BLaER1 treated with 17β-estradiol and CSF1 and Interleukin-3, amounts not matched to agents 10 nM and 100 nM (cell line): ENCODE data around the gene SPOCK1.

Experiments used
- H3K27ac ChIP-seq, 11 experiments: shearing (Covaris generic); formaldehyde crosslinking; 2 replicates each; pipeline ENCODE4 v1.8.1; 2022
- H3K27me3 ChIP-seq, 11 experiments: shearing (Covaris generic); formaldehyde crosslinking; 2 replicates each; pipeline ENCODE4 v1.8.1; 2022
- H3K36me3 ChIP-seq, 11 experiments: shearing (Covaris generic); formaldehyde crosslinking; 2 replicates each; pipeline ENCODE4 v1.8.1; 2022
- H3K4me1 ChIP-seq, 10 experiments: shearing (Covaris generic); formaldehyde crosslinking; 2 replicates each; pipeline ENCODE4 v1.8.1; 2022
- H3K4me2 ChIP-seq, 11 experiments: shearing (Covaris generic); formaldehyde crosslinking; 2 replicates each; pipeline ENCODE4 v1.8.1; 2022
- H3K4me3 ChIP-seq, 10 experiments: shearing (Covaris generic); formaldehyde crosslinking; 2 replicates each; pipeline ENCODE4 v1.8.1; 2022
- H3K9ac ChIP-seq, 11 experiments: shearing (Covaris generic); formaldehyde crosslinking; 2 replicates each; pipeline ENCODE4 v1.8.1; 2022
- H3K9me3 ChIP-seq, 11 experiments: shearing (Covaris generic); formaldehyde crosslinking; replicated peaks in 1 of 11; 2 replicates each; pipeline ENCODE4 v1.8.1; 2022
- H4K20me1 ChIP-seq, 11 experiments: shearing (Covaris generic); formaldehyde crosslinking; 2 replicates each; pipeline ENCODE4 v1.8.1; 2022
- Cebpa-rat ChIP-seq, 11 experiments: shearing (Covaris generic); IDR thresholded peaks; 2 replicates each; pipeline ENCODE4 v1.8.1; 2022

The SPOCK1 gene

DNA sequence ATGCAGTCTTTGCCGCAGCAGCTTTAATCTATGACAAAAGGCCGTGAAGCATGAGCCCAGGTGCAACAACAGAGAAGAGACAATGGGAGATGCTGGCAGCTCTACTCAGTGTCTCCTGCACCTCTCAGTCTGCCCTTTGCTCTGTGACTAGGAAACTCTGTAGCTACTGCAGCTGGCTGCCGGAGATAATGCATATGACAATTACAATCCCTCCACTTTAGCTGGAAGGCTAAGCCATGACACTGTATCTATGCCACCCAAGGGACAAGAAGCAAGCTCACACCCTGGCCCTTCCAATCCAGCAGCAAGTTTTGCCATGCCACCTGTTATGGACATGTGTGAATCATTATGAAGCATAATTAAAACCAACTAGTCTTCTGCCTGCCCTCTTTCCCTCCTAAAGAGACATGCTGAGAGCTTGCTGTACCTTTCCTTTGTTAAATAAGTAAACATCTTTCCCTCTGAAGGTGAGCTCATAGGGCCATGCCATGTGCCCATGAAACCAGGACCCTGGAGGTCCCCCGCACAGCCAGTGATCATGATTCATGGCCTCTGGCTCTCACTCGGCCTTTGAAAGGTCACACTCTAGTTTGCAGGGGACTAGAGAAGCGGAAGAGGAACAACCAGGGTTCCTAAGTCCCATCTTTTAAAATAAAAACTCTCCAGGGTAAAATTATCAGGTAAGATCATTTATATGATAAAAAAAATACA is 219.4 kb downstream of the SPOCK1 start:
- no peak overlapping the region for H3K4me2 ChIP-seq
- no peaks in the 10 kb centered on the region for H3K9me3 ChIP-seq
- no peak overlapping the region for H3K4me3 ChIP-seq
- no peaks in the 10 kb centered on the region for H3K36me3 ChIP-seq
- no peak for TF ChIP-seq Cebpa-rat (IDR thresholded peaks at IDR 0.05)
- H3K9ac ChIP-seq: no peak overlapping the region
- no peaks in the 10 kb centered on the region for H3K4me1 ChIP-seq
- H4K20me1 ChIP-seq: no peaks in the 10 kb centered on the region
- H3K27ac ChIP-seq: no peak overlapping the region
- H3K27me3 ChIP-seq: no peaks in the 10 kb centered on the region

DNA sequence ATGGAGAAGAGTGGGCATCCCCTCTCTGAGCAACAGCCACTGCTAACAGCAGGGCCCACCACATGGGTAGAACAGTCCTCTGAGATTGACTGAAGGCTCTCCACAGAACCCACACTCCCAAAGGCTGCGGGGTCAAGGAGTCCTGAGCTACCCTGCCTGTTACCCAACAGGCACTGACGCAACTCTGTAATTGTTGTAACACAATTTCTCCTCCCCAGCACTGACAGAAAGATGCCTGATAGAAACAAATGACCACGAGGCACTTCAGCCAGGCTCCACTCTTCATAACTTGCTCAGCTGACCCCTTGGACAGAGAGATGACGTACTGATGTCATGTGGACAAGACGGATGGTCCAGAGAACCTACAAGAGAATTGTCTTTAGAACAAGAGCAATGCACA is 220.7 kb downstream of the SPOCK1 start:
- no peak for TF ChIP-seq Cebpa-rat (IDR thresholded peaks at IDR 0.05)
- no peaks in the 10 kb centered on the region for H3K9me3 ChIP-seq
- H3K27me3 ChIP-seq: no peaks in the 10 kb centered on the region
- H4K20me1 ChIP-seq: no peaks in the 10 kb centered on the region
- no peaks in the 10 kb centered on the region for H3K4me1 ChIP-seq
- H3K36me3 ChIP-seq: no peaks in the 10 kb centered on the region
- H3K4me3 ChIP-seq: no peak overlapping the region
- H3K4me2 ChIP-seq: no peak overlapping the region
- H3K27ac ChIP-seq: no peak overlapping the region
- H3K9ac ChIP-seq: no peak overlapping the region

DNA sequence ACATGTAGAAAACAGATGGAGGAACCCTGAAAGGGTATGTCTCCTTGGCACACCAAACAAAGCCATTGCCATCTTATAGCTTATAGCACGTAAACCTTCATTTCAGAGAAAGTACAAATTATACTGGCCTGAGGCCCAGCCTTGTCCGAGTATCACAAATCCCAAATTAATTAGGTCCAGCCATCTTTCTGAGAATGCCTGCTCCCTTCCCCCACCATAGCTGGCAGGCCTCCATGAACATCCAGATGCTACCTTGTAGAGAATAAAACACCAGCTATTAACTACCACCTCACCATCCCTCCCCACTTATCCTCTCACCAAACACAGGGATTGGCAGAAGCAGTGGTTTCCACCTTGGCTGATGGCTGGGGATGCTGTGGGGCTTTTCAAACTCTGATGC is 224.0 kb downstream of the SPOCK1 start:
- no peaks in the 10 kb centered on the region for H4K20me1 ChIP-seq
- H3K4me2 ChIP-seq: no peak overlapping the region
- no peak overlapping the region for H3K27ac ChIP-seq
- no peaks in the 10 kb centered on the region for H3K9me3 ChIP-seq
- no peak overlapping the region for H3K4me3 ChIP-seq
- no peaks in the 10 kb centered on the region for H3K4me1 ChIP-seq
- H3K36me3 ChIP-seq: no peaks in the 10 kb centered on the region
- H3K27me3 ChIP-seq: no peaks in the 10 kb centered on the region
- H3K9ac ChIP-seq: no peak overlapping the region
- TF ChIP-seq Cebpa-rat (IDR thresholded peaks at IDR 0.05): no peak

DNA sequence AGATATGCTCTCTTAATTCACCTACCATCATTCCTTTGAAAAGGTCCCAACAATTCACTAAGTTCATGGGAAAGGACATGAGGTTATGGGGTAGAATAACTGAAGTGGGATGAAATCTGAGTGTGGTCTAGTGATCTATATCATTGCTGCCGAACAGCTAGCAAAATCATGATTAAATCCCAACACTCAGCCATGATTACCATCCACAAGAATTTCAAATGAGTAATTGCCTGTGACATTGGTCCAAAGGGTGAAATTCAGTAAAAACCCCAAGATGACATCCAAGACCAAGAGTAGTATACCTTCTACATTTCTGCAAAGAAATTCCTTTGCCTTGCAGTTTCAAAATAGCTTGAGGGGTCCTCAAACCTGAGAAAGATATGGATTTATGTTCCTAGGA is 225.6 kb downstream of the SPOCK1 start:
- Histone ChIP-seq H3K27me3 (no peaks in the 10 kb centered on the region), H3K27ac (no peak overlapping the region), H3K9me3 (no peaks in the 10 kb centered on the region), H4K20me1 (no peaks in the 10 kb centered on the region), H3K4me3 (no peak overlapping the region), H3K9ac (no peak overlapping the region), H3K4me2 (no peak overlapping the region), H3K4me1 (no peaks in the 10 kb centered on the region), H3K36me3 (no peaks in the 10 kb centered on the region)
- TF ChIP-seq Cebpa-rat (IDR thresholded peaks at IDR 0.05): no peak

DNA sequence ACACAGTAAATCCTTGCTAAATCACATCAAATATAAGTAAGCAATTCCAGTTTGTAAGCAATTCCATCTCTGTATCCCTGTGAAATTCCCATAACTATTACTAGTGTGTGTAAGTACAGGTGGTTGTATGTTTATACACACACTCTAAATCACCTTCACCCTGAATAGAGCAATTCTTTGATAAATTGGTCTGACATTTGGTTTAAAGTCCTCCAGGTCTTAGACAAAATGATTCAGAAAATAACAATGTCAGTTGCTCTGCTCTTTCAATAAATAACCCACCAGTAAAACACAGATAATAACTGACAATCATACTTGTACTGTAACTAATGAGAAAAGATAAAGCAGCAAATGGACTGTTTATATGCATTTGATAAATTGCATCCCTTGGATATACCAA is 226.3 kb downstream of the SPOCK1 start:
- Histone ChIP-seq H3K4me1 (no peaks in the 10 kb centered on the region), H3K9me3 (no peaks in the 10 kb centered on the region), H3K27me3 (no peaks in the 10 kb centered on the region), H3K4me2 (no peak overlapping the region), H3K4me3 (no peak overlapping the region), H3K36me3 (no peaks in the 10 kb centered on the region), H3K27ac (no peak overlapping the region), H3K9ac (no peak overlapping the region), H4K20me1 (no peaks in the 10 kb centered on the region)
- no peak for TF ChIP-seq Cebpa-rat (IDR thresholded peaks at IDR 0.05)

DNA sequence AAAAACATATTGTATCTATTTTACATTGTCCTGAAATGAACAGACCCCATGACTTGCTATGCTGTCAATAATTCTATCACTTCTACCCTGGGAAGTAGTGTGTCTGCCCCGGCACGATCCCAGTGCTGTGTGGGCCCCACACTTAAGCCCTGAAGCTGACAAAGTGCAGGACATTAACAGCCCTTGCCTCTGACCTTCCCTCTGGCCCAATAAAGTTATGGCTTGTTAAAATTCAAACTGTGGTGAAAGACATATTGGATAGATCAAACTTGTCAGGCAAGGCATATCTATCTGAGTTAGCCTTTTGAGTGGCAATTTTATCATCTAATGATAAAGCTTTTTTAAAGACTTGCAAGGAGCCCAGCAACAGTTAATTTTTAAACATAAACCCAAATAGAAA is 229.2 kb downstream of the SPOCK1 start:
- Histone ChIP-seq H3K4me1 (no peaks in the 10 kb centered on the region), H3K4me3 (no peak overlapping the region), H3K4me2 (no peak overlapping the region), H3K27me3 (no peaks in the 10 kb centered on the region), H4K20me1 (no peaks in the 10 kb centered on the region), H3K9ac (no peak overlapping the region), H3K27ac (no peak overlapping the region), H3K9me3 (no peaks in the 10 kb centered on the region), H3K36me3 (no peaks in the 10 kb centered on the region)
- no peak for TF ChIP-seq Cebpa-rat (IDR thresholded peaks at IDR 0.05)

DNA sequence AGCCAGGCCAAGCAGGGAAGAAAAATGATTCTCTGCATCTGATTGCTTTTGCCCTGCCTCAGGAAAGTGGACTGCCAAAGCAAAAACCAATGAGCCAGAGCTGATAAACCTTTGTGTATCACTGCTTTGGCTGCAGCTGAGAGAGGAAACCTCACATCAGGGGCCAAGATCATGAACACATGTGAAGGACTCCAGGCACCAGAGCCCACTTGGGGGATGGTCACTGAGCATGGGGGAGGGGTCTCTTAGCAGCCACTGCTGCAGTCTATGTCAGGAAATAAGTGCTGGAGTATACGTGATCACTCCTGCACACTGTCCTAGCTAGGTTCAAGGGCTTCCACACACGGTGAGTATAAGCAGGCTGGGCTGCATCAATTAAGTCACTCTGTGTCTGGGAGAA is 229.9 kb downstream of the SPOCK1 start:
- no peak overlapping the region for H3K4me3 ChIP-seq
- no peaks in the 10 kb centered on the region for H3K9me3 ChIP-seq
- no peaks in the 10 kb centered on the region for H3K4me1 ChIP-seq
- H3K4me2 ChIP-seq: no peak overlapping the region
- no peaks in the 10 kb centered on the region for H4K20me1 ChIP-seq
- no peaks in the 10 kb centered on the region for H3K36me3 ChIP-seq
- no peak for TF ChIP-seq Cebpa-rat (IDR thresholded peaks at IDR 0.05)
- no peak overlapping the region for H3K27ac ChIP-seq
- H3K9ac ChIP-seq: no peak overlapping the region
- no peaks in the 10 kb centered on the region for H3K27me3 ChIP-seq

DNA sequence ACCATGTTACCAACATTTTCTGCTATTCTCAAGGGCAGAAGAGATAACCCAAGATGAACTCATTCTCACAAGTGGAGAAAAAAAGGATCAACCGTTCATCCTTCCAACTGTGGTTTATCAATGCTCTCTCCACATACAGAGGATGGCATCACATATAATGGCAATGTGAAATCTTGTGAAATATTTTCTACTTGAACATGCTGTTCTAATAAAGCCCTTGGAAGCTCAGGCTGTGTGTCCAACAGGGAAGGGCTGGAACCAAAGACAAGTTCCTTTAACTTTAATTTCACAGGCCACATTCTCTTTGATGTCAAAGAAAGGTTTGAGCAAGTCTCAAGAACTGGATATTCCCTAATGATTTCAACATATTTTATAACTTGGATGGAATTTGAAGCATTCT is 230.5 kb downstream of the SPOCK1 start:
- H4K20me1 ChIP-seq: no peaks in the 10 kb centered on the region
- no peaks in the 10 kb centered on the region for H3K4me1 ChIP-seq
- H3K27ac ChIP-seq: no peak overlapping the region
- TF ChIP-seq Cebpa-rat (IDR thresholded peaks at IDR 0.05): no peak
- no peak overlapping the region for H3K4me3 ChIP-seq
- H3K36me3 ChIP-seq: no peaks in the 10 kb centered on the region
- H3K9ac ChIP-seq: no peak overlapping the region
- H3K9me3 ChIP-seq: no peaks in the 10 kb centered on the region
- H3K4me2 ChIP-seq: no peak overlapping the region
- H3K27me3 ChIP-seq: no peaks in the 10 kb centered on the region

DNA sequence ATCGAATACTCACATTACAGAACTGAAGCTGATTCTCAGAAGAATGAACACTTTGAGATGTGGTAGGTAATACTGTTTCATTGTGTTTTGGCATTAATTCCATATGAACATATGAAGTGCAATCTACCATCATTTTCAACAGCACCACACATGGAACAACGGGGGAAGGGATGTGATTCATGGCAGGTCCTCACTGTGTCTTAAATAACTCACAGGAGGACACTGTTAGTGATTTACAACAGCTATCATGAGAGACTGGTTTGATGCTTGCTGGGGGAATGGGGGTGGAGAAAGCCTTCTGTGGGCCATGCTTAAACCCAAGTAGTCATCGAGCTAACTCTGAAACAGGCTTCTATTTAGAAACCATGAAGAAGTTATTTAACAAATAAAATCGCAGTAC is 232.9 kb downstream of the SPOCK1 start:
- Histone ChIP-seq H3K36me3 (no peaks in the 10 kb centered on the region), H3K27me3 (no peaks in the 10 kb centered on the region), H3K27ac (no peak overlapping the region), H3K9ac (no peak overlapping the region), H4K20me1 (no peaks in the 10 kb centered on the region; a peak in 1 of 22 replicates), H3K4me2 (no peak overlapping the region), H3K9me3 (no peaks in the 10 kb centered on the region), H3K4me1 (no peaks in the 10 kb centered on the region), H3K4me3 (no peak overlapping the region)
- no peak for TF ChIP-seq Cebpa-rat (IDR thresholded peaks at IDR 0.05)

DNA sequence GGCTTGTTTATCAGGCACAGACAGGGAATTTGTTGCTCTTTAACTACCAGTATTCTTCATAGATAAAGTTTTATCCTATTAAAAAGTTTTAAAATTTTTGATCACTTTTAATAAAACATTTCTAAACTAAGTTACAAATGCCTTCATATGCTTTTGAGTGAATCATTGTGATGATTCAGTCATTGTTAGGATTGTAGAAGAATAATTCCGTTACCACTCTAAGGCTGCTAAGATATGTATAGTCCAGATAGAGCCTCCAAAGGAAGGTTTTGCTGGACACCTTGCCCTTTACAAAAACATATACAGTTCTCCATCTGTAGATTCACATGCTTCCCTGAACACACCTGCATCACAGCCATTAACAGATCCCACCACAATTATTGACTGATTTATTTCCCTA is 233.7 kb downstream of the SPOCK1 start:
- Histone ChIP-seq H3K4me2 (no peak overlapping the region), H3K36me3 (no peaks in the 10 kb centered on the region), H4K20me1 (no peaks in the 10 kb centered on the region; a peak in 1 of 22 replicates), H3K27ac (no peak overlapping the region), H3K4me3 (no peak overlapping the region), H3K27me3 (no peaks in the 10 kb centered on the region), H3K9ac (no peak overlapping the region), H3K9me3 (no peaks in the 10 kb centered on the region), H3K4me1 (no peaks in the 10 kb centered on the region)
- TF ChIP-seq Cebpa-rat (IDR thresholded peaks at IDR 0.05): no peak
